GM18861 (cell line): ENCODE results near the gene PUM1.

Experiments used
- ATAC-seq: cut with Tn5 transposase; IDR thresholded peaks from one replicate; pipeline ENCODE4 v1.9.1; 2021; ENCODE audit not compliant: unreplicated experiment

The PUM1 gene

DNA sequence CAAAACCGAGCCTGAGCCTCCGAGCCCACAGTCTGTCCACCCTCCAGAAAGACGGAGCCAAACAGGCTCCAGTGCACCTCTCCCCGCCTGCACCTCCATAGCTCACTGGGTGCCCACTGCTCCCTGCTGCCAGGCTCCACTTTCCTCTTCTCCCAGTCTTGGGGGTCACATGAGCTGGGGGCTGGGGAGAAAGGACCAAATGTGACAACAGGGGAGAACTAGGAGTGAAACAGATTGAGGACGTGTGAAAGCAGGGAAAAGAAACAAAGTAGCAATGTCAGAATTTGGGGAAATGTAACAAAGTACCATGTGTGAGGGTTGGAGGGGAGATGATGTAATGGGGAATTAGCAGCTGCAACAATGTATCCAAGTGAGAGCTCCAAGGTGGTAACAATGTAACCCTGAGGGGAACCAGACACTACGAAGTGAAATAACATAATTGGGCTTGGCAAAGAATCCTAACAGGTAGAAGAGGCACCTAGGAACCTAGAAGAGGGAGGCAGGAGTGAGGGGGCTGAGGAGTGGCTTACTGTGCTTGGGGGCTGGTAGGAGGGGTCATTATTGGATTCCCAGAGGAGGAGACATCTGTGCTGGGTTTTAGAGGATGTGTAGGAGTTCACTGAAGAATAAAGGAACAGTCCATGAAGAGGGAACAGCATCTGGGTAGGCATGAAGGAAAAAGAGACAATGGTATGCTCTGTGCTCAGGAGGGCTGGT, 169.4 kb downstream of the PUM1 start:
- no peak for ATAC-seq

DNA sequence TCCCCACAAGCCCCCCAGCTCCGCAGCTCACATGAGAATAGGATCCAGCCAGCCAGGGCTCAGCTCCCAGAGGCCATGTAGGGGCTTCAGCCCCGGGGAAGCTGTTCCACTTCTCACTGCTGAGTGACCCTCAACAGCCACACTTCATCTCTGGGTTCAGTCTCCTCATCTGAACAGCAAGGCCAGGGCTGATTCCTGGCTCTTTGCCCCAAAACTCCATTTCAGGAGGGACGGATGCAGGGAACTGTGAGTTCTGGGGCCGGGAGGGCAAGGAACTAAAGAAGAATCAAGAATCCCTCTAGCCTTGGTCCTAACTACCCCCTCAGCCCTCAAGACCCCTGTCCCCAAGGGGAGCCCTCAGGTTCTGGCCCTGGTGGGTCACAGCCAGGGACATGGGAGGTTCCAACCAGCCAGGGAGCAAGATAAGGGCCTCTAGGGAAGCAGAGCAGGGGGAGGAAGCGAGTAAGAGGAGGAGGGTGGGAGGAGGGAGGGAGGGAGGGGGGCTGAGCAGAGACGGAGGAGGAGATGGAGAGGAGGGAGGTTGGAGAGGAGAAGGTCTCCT, 170.1 kb downstream of the PUM1 start:
- no peak for ATAC-seq

DNA sequence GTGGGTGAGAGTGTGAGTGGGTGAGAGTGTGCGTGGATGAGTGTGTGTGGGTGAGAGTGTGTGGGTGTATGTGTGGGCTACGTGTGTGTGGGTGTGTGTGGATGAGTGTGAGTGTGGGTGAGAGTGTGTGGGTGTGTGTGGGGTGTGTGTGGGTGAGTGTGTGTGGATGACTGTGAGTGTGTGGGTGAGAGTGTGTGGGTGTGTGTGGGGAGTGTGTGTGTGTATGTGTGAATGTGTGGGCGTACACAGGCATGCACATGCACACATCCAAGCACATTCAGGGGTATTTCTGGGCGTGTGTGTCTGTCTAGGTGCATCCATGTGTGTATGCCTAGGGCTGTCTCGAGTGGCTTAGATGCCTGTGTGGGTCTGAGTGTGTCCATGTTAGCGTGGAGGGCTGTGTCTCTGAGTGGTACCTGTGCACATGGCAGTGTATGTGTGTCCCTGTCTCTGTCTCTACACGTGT, 171.0 kb downstream of the PUM1 start:
- no peak for ATAC-seq

DNA sequence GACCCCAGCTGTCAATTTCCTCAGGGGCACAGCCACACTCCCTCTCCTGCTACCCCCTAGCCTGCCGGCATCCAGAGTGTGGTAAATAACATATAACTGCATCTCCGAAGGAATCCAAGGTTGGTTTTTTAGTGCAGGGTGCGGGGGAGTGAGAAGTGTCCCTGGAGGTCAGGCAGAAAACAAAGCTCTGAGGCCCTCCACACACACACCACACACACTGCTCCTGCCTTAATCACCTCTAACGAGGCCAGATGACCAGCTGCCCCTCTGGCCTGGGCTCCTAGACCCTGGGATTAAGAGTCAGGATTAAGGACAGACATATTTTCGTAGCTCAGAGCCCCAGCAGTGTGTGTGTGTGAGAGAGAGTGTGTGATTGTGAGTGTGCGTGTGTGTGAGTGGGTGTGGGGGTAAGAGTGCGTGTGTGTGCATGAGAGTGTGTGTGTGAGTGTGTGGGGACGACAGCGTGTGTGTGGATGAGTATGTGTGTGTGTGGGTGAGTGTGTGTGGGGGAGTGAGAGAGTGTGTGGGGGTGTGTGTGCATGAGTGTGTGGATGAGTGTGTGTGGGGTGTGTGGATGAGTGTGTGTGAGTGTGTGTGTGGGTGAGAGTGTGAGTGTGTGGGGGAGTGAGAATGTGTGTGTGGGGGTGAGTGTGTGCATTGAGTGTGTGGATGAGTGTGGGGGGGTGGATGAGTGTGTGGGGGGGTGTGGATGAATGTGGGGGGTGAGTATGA, 171.6 kb downstream of the PUM1 start:
- no peak for ATAC-seq

DNA sequence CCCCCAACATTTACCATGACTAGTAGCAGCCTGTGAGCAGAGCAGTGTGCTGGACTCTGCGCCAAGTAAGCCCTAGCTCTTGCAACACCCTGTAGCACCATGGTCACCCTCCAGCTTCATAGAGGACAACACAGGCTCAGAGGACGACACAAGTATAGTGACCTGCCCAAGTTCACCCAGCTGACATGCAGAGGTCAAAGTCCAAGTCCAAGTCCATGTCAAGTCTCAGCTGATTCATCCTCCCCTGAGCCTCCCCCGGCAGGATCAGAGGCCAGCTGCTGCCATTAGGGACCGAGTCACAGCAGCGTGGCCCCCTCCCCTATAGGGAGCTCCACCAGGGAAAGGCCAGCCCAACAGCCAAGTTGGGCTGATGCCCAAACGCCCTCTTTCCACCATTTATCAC, 172.8 kb downstream of the PUM1 start:
- no peak for ATAC-seq

DNA sequence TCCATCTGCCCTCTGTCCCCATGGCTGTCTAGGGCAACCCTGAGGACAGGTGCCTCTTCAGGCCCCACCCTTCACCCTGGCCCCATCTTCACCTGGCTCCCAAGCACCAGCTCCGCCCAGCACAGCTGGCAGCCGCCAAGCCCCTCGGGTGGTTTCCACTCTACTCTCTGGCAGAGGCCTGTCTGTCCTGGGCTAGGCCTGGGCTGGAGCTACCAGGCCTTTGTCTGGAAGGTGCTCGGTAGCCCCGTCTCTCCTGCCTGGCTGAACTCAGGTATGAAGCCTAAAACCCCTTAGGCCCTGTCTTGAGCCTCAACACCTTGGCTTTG, 174.3 kb downstream of the PUM1 start:
- ATAC-seq = no peak

DNA sequence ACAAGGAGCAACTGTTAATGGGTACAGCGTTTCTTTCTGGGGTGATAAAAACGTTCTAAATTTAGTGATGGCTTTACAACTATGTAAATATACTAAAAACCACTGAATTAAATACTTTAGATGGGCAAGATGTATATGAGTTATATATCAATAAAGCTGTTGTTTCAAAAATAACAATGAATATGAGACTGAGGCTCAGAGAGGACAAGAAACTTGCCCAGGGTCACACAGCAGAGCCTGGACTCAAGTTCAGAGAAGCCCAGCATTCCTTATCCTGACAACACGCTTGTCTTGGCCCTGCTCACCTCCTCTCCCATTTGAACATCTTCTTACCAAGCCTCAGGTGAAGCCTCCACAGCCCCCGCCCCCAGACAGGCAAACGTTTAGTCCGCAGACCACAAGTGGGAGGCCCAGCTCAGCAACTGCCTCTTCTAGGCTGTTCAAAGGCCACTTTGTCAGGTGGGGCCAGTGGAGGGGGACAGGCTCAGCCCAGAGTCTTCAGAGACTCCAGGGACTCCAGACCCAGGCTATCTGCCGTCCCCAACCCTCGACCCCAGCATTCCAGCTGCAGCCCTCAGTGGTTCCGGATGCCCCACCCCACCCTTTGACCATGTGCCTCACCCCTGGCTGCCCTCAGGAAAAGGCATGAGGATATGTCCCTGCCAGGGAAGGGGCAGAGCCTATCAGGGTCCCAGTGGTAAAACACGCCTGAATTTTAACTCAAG, 174.9 kb downstream of the PUM1 start:
- ATAC-seq = no peak

DNA sequence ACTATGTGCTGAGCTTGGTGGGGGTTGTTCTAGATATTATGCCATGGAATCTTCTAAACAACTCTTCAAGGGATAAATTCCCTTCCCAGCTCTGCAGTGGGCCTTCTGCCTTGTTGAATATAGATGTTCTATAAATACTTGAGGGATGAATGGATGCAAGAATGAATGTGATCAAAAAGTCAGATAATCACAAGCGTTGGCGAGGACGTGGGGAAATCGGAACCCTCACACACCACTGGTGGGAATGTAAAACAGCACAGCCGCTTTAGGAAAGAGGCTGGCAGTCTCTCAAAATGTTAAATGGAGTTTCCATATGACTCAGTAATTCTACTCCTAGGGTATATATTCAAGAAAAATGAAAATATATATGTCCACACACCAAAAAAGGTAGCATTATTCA, 176.0 kb downstream of the PUM1 start:
- no peak for ATAC-seq

DNA sequence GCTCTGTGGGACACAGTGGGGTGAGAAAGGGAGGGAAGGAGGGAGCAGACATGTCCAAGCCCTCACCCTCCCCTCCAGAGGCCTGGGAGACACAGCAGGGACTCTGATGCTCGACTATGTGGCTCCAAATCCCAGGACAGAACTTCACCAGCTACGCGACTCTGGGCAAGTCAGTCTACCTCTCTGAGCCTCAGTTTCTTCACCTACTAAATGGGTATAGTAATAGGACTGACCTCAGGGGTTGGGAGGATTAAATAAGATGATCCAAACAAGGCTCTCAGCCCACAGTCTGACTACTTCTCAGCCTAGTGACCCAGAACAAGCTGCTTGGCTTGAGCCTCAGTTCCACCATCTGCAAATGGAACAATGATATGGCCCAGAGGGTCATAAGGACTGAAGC, 176.5 kb downstream of the PUM1 start:
- no peak for ATAC-seq

DNA sequence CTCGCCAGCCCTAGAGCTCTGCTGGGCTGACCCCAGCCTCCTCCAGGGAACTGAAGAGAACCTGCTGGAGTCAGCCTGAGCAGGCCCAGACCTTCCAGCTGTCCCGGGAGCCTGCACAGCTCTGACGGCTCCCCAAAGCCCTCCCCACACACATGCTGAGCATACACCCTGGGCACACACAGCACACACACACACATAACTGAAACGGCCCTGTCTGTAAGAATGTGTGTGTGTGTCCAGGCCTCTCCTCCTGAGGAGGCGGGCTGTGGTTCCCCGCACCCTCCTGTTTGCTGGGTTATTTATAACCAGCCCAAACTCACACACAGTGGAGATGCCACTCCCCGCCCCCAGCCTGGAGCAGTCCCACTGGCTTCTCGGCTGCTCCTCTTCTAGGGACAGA, 177.1 kb downstream of the PUM1 start:
- ATAC-seq = no peak

DNA sequence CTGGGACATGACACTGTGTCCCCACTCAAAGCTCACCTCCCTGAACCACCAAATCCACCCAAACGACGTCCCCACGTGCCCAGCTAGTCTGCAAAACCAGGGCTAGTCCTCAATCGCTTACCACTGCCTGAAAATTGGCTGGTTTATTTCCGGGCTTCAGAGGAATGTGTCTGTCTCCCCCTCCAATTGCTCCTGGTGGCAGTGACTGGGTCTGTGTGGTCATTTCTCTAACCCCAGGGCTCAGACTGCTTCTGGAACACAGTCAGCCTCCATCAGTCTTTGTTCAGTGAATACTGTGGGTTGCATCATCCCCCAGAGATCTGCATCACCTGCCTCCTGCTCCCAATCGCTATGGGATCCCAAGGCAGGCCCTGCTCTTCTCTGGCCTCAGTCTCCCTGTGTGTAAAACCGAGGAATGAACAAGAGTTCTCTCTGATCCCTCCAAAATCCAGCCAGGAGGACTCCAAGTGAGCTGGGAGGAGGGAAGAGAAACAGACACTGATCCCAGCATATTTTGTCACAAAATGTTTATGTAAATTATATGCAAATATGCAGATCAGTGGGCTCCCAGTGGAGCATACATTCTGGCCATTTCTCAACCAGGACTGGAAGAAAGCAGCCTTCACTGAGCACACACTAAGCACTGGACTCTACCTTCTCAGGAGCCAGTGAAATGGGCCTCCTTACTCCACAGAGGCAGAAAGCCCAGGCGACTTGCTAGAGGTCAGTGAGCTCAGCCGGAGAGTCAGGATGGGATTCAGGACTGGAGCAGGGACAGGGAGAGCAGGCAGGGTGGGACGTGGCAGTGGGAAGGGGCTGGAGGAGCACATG, 177.8 kb downstream of the PUM1 start:
- no peak for ATAC-seq

DNA sequence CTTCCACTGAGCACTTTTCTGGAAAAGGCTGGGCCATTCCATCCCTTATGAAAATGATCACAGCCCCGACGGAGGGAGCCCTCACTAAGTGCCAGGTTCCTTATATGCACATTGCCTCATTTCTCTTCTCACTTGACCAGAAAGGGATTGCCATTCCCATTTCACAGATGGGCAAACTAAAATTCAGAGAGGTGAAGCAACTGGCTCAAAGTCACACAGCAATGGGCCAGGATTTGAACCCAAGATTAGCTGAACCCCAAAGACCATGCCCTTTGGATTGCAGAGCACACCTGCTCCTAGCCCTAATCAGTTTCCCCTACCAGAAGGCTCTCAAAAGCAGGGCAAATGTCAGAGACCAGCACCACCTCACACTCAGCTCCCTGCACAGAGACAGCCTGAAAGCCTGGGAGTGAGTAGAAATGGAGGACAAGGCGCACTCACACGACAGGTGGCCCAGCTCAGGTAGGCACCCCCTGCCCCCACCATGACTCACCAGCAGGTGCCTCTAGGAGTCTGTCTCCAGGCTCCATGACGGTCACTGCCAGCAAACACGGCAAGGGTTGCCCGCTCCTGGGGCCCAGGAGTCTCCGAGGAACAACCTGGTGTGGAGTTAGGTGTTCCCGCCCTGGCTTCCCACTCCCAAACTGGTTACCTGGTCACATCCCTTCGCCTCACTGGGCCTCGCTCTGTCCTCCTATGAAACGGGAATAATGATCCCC, 178.6 kb downstream of the PUM1 start:
- no peak for ATAC-seq

DNA sequence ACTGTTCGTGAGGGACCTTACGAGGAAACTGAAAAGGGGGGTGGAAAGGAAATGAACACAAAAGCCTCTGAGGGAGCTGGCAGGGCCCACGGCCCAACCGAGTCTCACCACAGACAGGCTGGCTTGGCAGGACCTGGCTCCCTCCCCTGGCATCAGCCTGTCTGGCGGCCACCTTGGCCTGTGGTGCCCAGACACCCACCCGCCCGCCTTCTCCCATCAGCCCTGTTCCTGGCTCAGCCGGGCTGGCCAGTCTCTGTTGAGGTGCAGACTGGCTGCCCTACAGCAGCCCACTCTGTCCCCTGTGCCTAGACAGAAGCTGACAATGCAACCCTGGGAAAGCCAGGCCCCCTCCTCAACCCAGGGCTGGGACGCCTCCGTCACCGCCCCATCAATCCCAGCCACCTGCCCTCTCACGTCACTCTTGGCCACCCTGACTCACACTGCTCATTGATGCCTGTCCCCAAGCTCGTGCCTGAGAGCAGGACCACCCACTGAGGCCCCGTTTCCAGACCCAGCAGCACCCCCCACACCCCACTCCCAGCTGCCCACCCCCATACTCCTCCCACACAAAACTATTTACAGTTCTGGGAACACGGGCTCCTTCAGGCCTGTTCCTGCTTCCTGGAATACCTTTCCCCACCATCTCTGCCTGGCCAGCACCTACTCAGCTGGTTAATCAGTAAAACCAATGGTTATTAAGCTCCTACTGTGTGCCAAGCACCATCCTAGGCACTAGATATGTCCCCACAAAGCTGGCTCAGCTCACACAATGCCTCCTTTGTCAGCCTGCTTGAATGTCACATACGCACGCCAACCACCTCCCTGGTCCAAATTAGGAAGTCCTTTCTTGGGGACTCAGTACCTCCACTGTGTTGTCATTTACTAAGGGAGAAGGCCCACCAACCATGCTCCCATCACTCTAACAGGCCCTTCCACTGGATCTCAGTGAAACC, 179.7 kb downstream of the PUM1 start:
- no peak for ATAC-seq

DNA sequence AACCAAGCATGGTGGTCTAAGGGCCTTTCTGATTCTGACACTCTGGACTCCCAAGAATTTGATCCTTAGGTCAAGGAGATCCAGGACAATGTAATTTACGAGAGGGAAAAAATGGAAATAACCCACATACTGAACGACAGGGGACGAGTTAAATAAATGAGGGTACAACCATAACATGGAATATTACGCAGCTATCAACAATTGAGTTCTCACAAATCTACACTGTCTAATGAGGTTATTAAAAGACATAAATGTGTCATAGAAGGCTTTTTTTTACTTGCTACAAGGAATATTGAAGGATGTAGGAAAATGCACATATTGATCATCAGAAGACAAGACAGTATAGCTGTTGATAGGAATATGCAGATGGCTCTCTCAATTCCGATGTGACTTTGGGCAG, 180.8 kb downstream of the PUM1 start:
- no peak for ATAC-seq

DNA sequence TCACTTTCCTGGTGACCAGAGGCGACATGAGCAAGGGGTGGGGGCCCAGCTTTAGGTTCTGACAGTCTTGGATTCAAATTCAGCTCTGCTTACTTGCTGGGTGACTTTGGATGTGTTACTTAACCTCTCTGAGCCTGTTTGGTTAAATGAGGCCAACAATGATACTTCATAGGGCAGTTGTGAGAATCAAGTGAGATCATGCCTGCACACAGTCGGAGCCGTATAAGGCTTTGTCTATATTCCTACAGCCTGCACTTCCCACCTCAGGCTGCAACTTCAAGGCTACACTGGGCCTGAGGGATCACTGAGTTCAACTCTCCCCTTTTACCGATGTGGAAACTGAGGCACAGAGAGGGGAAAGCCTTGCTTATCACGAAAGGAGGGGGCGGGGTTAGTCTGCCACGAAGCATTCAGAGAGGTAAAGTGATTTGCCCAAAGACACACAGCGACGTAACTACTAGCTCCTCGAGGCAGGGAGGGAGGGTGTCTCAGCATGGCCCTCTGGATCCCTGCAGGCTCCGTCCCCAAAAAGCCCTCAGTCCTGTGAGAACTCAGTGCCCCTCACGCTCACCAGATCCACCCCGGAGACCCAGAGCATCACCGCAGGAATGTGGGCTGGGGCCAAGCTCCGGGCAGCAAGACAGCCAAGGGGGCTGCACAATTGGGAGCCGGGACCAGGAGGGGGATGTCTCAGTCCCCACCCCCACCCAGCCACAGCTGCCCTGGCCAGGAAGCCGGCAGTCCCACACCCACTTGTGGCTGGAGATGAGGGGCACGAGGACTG, 181.9 kb downstream of the PUM1 start:
- ATAC-seq = no peak

DNA sequence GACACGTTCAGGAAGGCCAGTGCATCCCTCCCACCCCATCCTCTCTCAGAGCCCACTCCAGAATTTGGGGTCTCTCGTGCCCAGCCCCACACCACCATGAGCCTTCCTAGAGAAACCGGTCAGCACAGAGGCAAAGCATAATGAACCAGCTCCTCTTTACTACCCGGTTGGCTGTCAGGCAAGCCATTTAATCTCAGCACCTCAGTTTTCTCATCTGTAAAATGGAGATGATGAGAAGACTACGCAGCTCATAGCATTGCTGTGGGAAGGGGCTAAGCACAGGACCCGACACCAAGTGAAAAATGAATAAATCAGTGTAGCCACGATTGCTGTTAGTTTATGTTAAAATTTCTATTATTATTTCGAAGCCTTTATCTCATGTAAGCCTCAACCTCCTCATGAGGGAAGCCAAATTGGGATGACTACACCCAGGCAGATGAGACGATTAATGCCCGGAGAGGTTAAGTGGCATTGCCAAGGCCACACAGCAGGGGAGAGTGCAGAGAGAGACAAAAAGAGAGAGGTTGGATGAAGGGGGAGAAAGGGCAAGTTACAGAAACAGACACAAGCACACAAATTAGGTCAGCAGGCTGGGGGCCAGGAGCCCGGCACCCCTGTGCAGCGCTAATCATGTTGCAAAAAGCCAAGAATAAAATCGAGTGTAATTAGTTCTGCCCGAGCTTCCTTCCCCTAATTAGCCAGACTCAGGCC, 182.7 kb downstream of the PUM1 start:
- no peak for ATAC-seq
